Endodermal cell (in vitro differentiated cells): ENCODE results near the gene PPAN. TPM values are rescaled to one million over a fixed set of nuclear protein-coding genes. Genes with fewer than 3 reads are reported as not detected.

Experiments
- DNase-seq: peaks from one replicate; pipeline ENCODE4 v3.0.0-alpha.2; 2017
- H3K27ac ChIP-seq: 2 replicates; pipeline ENCODE4 v1.5.1; 2013; ENCODE audit warnings: mild to moderate bottlenecking, low read depth, low read length, moderate library complexity
- H3K27me3 ChIP-seq: 2 replicates; pipeline ENCODE4 v1.6.1; 2013; ENCODE audit warnings: mild to moderate bottlenecking, low read length, moderate library complexity; ENCODE audit not compliant: insufficient read depth, control insufficient read depth, poor library complexity, severe bottlenecking
- H3K36me3 ChIP-seq: 2 replicates; pipeline ENCODE4 v1.7.0; 2013; ENCODE audit warnings: mild to moderate bottlenecking, low read length, moderate library complexity; ENCODE audit not compliant: control insufficient read depth, insufficient read depth
- H3K4me1 ChIP-seq: one replicate; pipeline ENCODE4 v1.7.0; 2013; ENCODE audit warnings: low read length; ENCODE audit not compliant: control insufficient read depth, insufficient read depth
- H3K4me3 ChIP-seq: 2 replicates; pipeline ENCODE4 v1.5.1; 2013; ENCODE audit warnings: mild to moderate bottlenecking, low read length, moderate library complexity
- H3K9ac ChIP-seq: 2 replicates; pipeline ENCODE4 v1.6.1; 2013; ENCODE audit warnings: mild to moderate bottlenecking, low read length, moderate library complexity; ENCODE audit not compliant: poor library complexity, severe bottlenecking; ENCODE audit errors: extremely low read depth
- H3K9me3 ChIP-seq: 2 replicates; pipeline ENCODE4 v1.6.1; 2013; ENCODE audit warnings: mild to moderate bottlenecking, low read length, moderate library complexity; ENCODE audit not compliant: control insufficient read depth
- H3K27ac Mint-ChIP-seq: 2 replicates; pipeline ENCODE4 v1.8.0; 2020; ENCODE audit warnings: mixed read lengths
- H3K27me3 Mint-ChIP-seq: 2 replicates; pipeline ENCODE4 v1.8.0; 2021; ENCODE audit warnings: mild to moderate bottlenecking, mixed read lengths; ENCODE audit not compliant: insufficient read depth
- H3K36me3 Mint-ChIP-seq: 2 replicates; pipeline ENCODE4 v1.8.0; 2020; ENCODE audit warnings: low read depth, mixed read lengths
- H3K4me1 Mint-ChIP-seq: 2 replicates; pipeline ENCODE4 v1.8.0; 2020; ENCODE audit warnings: mixed read lengths
- H3K4me3 Mint-ChIP-seq: 2 replicates; pipeline ENCODE4 v1.8.0; 2020; ENCODE audit warnings: mild to moderate bottlenecking, moderate library complexity, mixed read lengths
- H3K9me3 Mint-ChIP-seq: 2 replicates; pipeline ENCODE4 v1.8.0; 2020; ENCODE audit warnings: mild to moderate bottlenecking, mixed read lengths
- CTCF ChIP-seq: fragments of 200-600 bp; sonication (generic); conservative IDR thresholded peaks from 2 replicates; pipeline ENCODE4 v1.5.0; 2021; ENCODE audit warnings: antibody characterized with exemption, mild to moderate bottlenecking
- WGBS, 2 experiments: methylation state at CpG; one replicate each; pipeline versions ENCODE4 v1.1.5 to v1.1.7; 2013; ENCODE audit warnings: missing lambda C conversion rate in 2 of 2, mixed read lengths in 1 of 2; ENCODE audit not compliant: insufficient coverage in 1 of 2, insufficient read length in 1 of 2; 5-methylcytosine and 5-hydroxymethylcytosine counted together
- total RNA-seq, 2 donors: library from RNA; stranded (reverse); fragmentation: NEBNext Ultra II Directional in 1 of 2; extraction: Animal tissue kit (Norgen Biotek cat#: 25700) in 1 of 2; gene quantifications; 2 replicates in 1 of 2; 3 replicates in 1 of 2; pipeline ENCODE4 v1.2.1, GENCODE V29; 2021

The PPAN gene
- total RNA-seq, 2 donors from 2014 or later: 40.3 to 54.0 TPM

- no peak overlapping the region for H3K27ac ChIP-seq
- TF ChIP-seq CTCF: no peak
- no peaks in the 10 kb centered on the region for H3K36me3 ChIP-seq
- Mint-ChIP-seq H3K9me3 (no peaks in the 10 kb centered on the region), H3K27ac (no peak overlapping the region), H3K36me3 (no peaks in the 10 kb centered on the region), H3K27me3 (peaks cover 43% of the 10 kb centered on the region), H3K4me3 (no peak overlapping the region), H3K4me1 (no peaks in the 10 kb centered on the region)
- H3K9me3 ChIP-seq: no peaks in the 10 kb centered on the region
- DNase-seq: no peak
- H3K4me1 ChIP-seq: no peaks in the 10 kb centered on the region
- no peak overlapping the region for H3K9ac ChIP-seq
- peaks cover 38% of the 10 kb centered on the region for H3K27me3 ChIP-seq
- WGBS, 2 experiments: 77 to 80% methylated on average over 9 of the region's 9 CpGs
- no peak overlapping the region for H3K4me3 ChIP-seq
Measured at GRCh38 chr19:10083911-10084310, 22.3 kb upstream of the PPAN start.

- Histone ChIP-seq H3K9ac (no peak overlapping the region), H3K4me1 (no peaks in the 10 kb centered on the region), H3K4me3 (no peak overlapping the region), H3K27ac (no peak overlapping the region), H3K36me3 (no peaks in the 10 kb centered on the region), H3K9me3 (no peaks in the 10 kb centered on the region), H3K27me3 (peaks cover 38% of the 10 kb centered on the region)
- H3K4me3 Mint-ChIP-seq: peak overlapping the region; percentile 63
- no peaks in the 10 kb centered on the region for H3K9me3 Mint-ChIP-seq
- no peak for DNase-seq
- peaks cover 40% of the 10 kb centered on the region for H3K27me3 Mint-ChIP-seq
- no peaks in the 10 kb centered on the region for H3K36me3 Mint-ChIP-seq
- TF ChIP-seq CTCF: no peak
- 78 to 100% methylated on average over 2 to 3 of the region's 3 CpGs for WGBS, 2 experiments
- H3K27ac Mint-ChIP-seq: no peak overlapping the region
- no peaks in the 10 kb centered on the region for H3K4me1 Mint-ChIP-seq
Measured at GRCh38 chr19:10084803-10085202, 21.4 kb upstream of the PPAN start.

- Histone ChIP-seq H3K27ac (no peak within 1 kb of the TSS), H3K9me3 (no peaks in the 10 kb centered on the region), H3K4me1 (no peaks in the 10 kb centered on the region), H3K9ac (no peak within 1 kb of the TSS), H3K36me3 (no peaks in the 10 kb centered on the region), H3K27me3 (peaks cover 38% of the 10 kb centered on the region), H3K4me3 (peak within 1 kb of the TSS; percentile 74)
- H3K4me1 Mint-ChIP-seq: no peaks in the 10 kb centered on the region
- peaks cover 2% of the 10 kb centered on the region for H3K36me3 Mint-ChIP-seq
- WGBS, 2 experiments: 5 to 8% methylated on average over 18 to 81 of the region's 81 CpGs
- no peak for TF ChIP-seq CTCF
- peak within 1 kb of the TSS; percentile 63 for H3K4me3 Mint-ChIP-seq
- H3K27ac Mint-ChIP-seq: no peak within 1 kb of the TSS
- H3K9me3 Mint-ChIP-seq: no peaks in the 10 kb centered on the region
- peak; percentile 86 for DNase-seq
- H3K27me3 Mint-ChIP-seq: peaks cover 37% of the 10 kb centered on the region
Measured at GRCh38 chr19:10085641-10086590, 20.2 kb upstream of the PPAN start, which contains the start of gene SHFL. TSS of gene SHFL (plus strand) at chr19:10086317. CDS start at chr19:10086428, 111 bp downstream.
